ENCODE data around the gene MARVELD1.
A peak's percentile ranks its signal among the peaks of the same experiment; 100 is the strongest.

MARVELD1 gene

GRCh38 chr10:97729014-97729413 is 15.5 kb downstream of the MARVELD1 start:
- DNase-seq (ENCODE audit: low read depth, low spot score) = no peak
- Histone ChIP-seq H3K9me3 (ENCODE audit: insufficient read depth, low read length) (no peaks in the 10 kb centered on the region), H3K27me3 (ENCODE audit: insufficient read depth, insufficient read length) (no peaks in the 10 kb centered on the region), H3K36me3 (ENCODE audit: insufficient read depth, insufficient read length, low read length) (no peaks in the 10 kb centered on the region), H3K9ac (ENCODE audit: insufficient read length, low read depth) (no peak overlapping the region), H3K4me1 (ENCODE audit: insufficient read depth, insufficient read length) (no peaks in the 10 kb centered on the region), H3K4me3 (ENCODE audit: insufficient read length, low read depth) (no peak overlapping the region)
- TF ChIP-seq SUZ12 (IDR thresholded peaks at IDR 0.05; ENCODE audit: extremely low read depth, insufficient read depth, insufficient read length) = no peak
- no peak for TF ChIP-seq YY1 (IDR thresholded peaks at IDR 0.05; ENCODE audit: insufficient read depth, insufficient read length)
- no peak for TF ChIP-seq ZNF274 (IDR thresholded peaks at IDR 0.05; ENCODE audit: low read depth, low read length)

DNA sequence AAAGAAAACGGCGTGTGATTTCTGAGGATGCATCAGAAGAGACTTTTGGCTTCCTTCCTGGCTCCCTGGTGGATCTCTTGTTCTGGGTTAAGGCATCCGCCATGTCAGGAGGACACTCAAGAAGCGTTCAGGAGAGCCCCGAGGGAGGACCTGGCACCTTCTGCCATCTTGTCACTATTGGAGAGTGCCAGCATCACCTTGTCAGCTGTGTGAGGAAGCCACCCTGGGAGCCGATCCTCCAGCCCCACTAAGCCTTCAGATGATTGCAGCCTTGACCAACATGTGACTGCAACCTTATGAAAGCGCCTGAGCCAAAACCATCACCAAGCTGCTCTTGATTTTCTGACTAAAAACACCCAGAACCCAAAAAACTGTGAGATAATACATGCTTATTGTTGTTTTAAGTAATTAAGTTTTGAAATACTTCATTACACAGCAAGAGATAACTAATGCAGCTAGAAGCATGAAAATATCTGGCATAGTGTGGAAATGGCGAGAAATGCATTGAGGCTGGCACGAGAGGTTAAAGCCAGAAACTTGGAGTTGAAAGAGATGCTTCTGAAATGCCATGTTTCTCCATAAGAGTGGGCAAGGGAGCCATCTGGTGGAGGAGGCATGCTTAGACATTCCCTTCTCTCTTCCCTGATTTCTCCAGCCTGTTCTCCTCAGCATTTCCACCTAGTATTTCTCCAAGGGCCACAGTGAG is 18.0 kb downstream of the MARVELD1 start:
- DNase-seq (ENCODE audit: low read depth, low spot score) = no peak
- Histone ChIP-seq H3K27me3 (ENCODE audit: insufficient read depth, insufficient read length) (peaks cover 13% of the 10 kb centered on the region), H3K4me3 (ENCODE audit: insufficient read length, low read depth) (no peak overlapping the region), H3K9me3 (ENCODE audit: insufficient read depth, low read length) (peaks cover 9% of the 10 kb centered on the region), H3K4me1 (ENCODE audit: insufficient read depth, insufficient read length) (peaks cover under 1% of the 10 kb centered on the region), H3K36me3 (ENCODE audit: insufficient read depth, insufficient read length, low read length) (no peaks in the 10 kb centered on the region), H3K9ac (ENCODE audit: insufficient read length, low read depth) (no peak overlapping the region)
- TF ChIP-seq YY1 (IDR thresholded peaks at IDR 0.05; ENCODE audit: insufficient read depth, insufficient read length) (no peak), SUZ12 (IDR thresholded peaks at IDR 0.05; ENCODE audit: extremely low read depth, insufficient read depth, insufficient read length) (no peak), ZNF274 (IDR thresholded peaks at IDR 0.05; ENCODE audit: low read depth, low read length) (no peak)

DNA sequence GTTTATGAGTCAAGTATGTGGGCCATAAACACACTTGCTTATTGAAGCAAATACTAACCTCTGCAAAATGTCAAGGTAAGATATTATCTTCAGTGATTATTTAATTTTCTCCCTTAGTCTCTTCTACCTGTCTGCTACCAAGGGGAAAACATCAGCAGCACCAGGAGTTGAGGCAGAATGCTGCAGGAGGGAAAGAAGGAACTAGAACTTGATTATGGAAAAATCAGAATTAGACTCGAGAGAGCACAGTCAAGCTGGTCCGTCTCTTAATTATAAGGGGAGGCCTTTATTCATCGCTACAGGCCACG is 18.5 kb downstream of the MARVELD1 start:
- no peak overlapping the region for H3K9ac ChIP-seq (ENCODE audit: insufficient read length, low read depth)
- no peak overlapping the region for H3K4me3 ChIP-seq (ENCODE audit: insufficient read length, low read depth)
- TF ChIP-seq SUZ12 (IDR thresholded peaks at IDR 0.05; ENCODE audit: extremely low read depth, insufficient read depth, insufficient read length) (no peak), ZNF274 (IDR thresholded peaks at IDR 0.05; ENCODE audit: low read depth, low read length) (no peak), YY1 (IDR thresholded peaks at IDR 0.05; ENCODE audit: insufficient read depth, insufficient read length) (no peak)
- DNase-seq (ENCODE audit: low read depth, low spot score) = no peak
- H3K4me1 ChIP-seq (ENCODE audit: insufficient read depth, insufficient read length) = peaks cover 2% of the 10 kb centered on the region
- peaks cover 12% of the 10 kb centered on the region for H3K9me3 ChIP-seq (ENCODE audit: insufficient read depth, low read length)
- peaks cover 16% of the 10 kb centered on the region for H3K27me3 ChIP-seq (ENCODE audit: insufficient read depth, insufficient read length)
- no peaks in the 10 kb centered on the region for H3K36me3 ChIP-seq (ENCODE audit: insufficient read depth, insufficient read length, low read length)

GRCh38 chr10:97733256-97733655 is 19.7 kb downstream of the MARVELD1 start:
- peaks cover 12% of the 10 kb centered on the region for H3K9me3 ChIP-seq (ENCODE audit: insufficient read depth, low read length)
- peaks cover 2% of the 10 kb centered on the region for H3K4me1 ChIP-seq (ENCODE audit: insufficient read depth, insufficient read length)
- H3K27me3 ChIP-seq (ENCODE audit: insufficient read depth, insufficient read length) = peaks cover 16% of the 10 kb centered on the region
- H3K9ac ChIP-seq (ENCODE audit: insufficient read length, low read depth) = no peak overlapping the region
- DNase-seq (ENCODE audit: low read depth, low spot score) = no peak
- no peak overlapping the region for H3K4me3 ChIP-seq (ENCODE audit: insufficient read length, low read depth)
- no peaks in the 10 kb centered on the region for H3K36me3 ChIP-seq (ENCODE audit: insufficient read depth, insufficient read length, low read length)
- TF ChIP-seq SUZ12 (IDR thresholded peaks at IDR 0.05; ENCODE audit: extremely low read depth, insufficient read depth, insufficient read length) = no peak
- no peak for TF ChIP-seq ZNF274 (IDR thresholded peaks at IDR 0.05; ENCODE audit: low read depth, low read length)
- no peak for TF ChIP-seq YY1 (IDR thresholded peaks at IDR 0.05; ENCODE audit: insufficient read depth, insufficient read length)

GRCh38 chr10:97734021-97734420 is 20.5 kb downstream of the MARVELD1 start:
- H3K4me1 ChIP-seq (ENCODE audit: insufficient read depth, insufficient read length) = peaks cover 2% of the 10 kb centered on the region
- peaks cover 12% of the 10 kb centered on the region for H3K9me3 ChIP-seq (ENCODE audit: insufficient read depth, low read length)
- TF ChIP-seq ZNF274 (IDR thresholded peaks at IDR 0.05; ENCODE audit: low read depth, low read length) = no peak
- TF ChIP-seq YY1 (IDR thresholded peaks at IDR 0.05; ENCODE audit: insufficient read depth, insufficient read length) = no peak
- TF ChIP-seq SUZ12 (IDR thresholded peaks at IDR 0.05; ENCODE audit: extremely low read depth, insufficient read depth, insufficient read length) = no peak
- peaks cover 7% of the 10 kb centered on the region for H3K36me3 ChIP-seq (ENCODE audit: insufficient read depth, insufficient read length, low read length)
- H3K27me3 ChIP-seq (ENCODE audit: insufficient read depth, insufficient read length) = peaks cover 16% of the 10 kb centered on the region
- no peak for DNase-seq (ENCODE audit: low read depth, low spot score)
- no peak overlapping the region for H3K9ac ChIP-seq (ENCODE audit: insufficient read length, low read depth)
- no peak overlapping the region for H3K4me3 ChIP-seq (ENCODE audit: insufficient read length, low read depth)

GRCh38 chr10:97736403-97736901 is 22.9 kb downstream of the MARVELD1 start:
- Histone ChIP-seq H3K9me3 (ENCODE audit: insufficient read depth, low read length) (peaks cover 12% of the 10 kb centered on the region), H3K9ac (ENCODE audit: insufficient read length, low read depth) (peak overlapping the region; percentile 10), H3K4me1 (ENCODE audit: insufficient read depth, insufficient read length) (peaks cover 2% of the 10 kb centered on the region), H3K4me3 (ENCODE audit: insufficient read length, low read depth) (peak overlapping the region; percentile 93), H3K27me3 (ENCODE audit: insufficient read depth, insufficient read length) (peaks cover 16% of the 10 kb centered on the region), H3K36me3 (ENCODE audit: insufficient read depth, insufficient read length, low read length) (peaks cover 26% of the 10 kb centered on the region)
- TF ChIP-seq YY1 (IDR thresholded peaks at IDR 0.05; ENCODE audit: insufficient read depth, insufficient read length) = no peak
- DNase-seq (ENCODE audit: low read depth, low spot score) = no peak

DNA sequence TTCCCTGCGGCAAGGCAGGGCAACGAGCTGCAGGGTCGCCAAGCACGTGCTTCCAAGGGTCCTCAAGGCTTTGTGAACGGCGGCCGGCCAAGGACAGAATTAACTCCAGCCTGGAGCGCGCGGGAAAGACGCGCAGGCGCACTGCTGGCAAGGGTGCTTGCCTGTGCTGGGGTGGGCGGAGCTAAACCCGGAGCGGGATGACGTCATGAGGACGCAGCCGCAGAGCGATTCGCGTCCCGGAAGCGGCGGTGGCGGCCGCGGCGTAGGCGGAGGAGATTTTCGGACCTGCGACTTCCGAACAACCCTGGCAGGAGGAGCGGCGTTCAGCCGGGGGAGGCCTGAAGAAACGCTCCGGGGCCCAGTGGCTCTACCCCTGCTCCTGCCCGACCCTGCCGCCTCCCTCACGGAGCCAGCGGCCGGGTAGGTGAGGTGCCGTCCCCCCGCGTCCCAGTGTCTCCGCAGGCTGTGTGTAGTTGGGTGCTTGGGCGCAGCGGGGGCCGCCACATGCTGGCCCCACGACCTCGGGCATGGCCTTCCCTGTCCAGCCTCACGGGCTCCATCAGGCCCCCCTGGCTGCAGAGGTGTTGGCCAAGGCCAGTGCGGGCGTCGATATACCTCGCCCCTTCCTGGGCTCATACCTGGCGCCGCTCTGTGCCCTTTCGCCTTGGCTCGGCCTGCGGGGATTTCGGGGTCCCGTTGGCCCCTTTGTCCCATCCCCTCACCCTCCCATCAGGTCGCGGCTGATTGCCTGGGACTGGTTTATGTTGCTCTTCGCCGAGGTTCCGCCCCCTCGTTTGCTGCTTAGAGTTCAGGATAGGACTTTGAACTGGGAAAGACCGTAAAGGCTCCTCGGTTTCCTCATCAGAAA is 23.6 kb downstream of the MARVELD1 start, which contains the start of gene ZFYVE27:
TSS of gene ZFYVE27 (plus strand) at position 227 of the 868 bp plus-strand sequence. CDS start 1,350 bp downstream, outside the sequence.
- Histone ChIP-seq H3K27me3 (ENCODE audit: insufficient read depth, insufficient read length) (peaks cover 16% of the 10 kb centered on the region), H3K4me3 (ENCODE audit: insufficient read length, low read depth) (peak within 1 kb of the TSS; percentile 93), H3K36me3 (ENCODE audit: insufficient read depth, insufficient read length, low read length) (peaks cover 27% of the 10 kb centered on the region), H3K4me1 (ENCODE audit: insufficient read depth, insufficient read length) (peaks cover 2% of the 10 kb centered on the region), H3K9me3 (ENCODE audit: insufficient read depth, low read length) (peaks cover 12% of the 10 kb centered on the region), H3K9ac (ENCODE audit: insufficient read length, low read depth) (peak within 1 kb of the TSS; percentile 98)
- peak; percentile 91 for DNase-seq (ENCODE audit: low read depth, low spot score)
- no peak for TF ChIP-seq SUZ12 (IDR thresholded peaks at IDR 0.05; ENCODE audit: extremely low read depth, insufficient read depth, insufficient read length)
- TF ChIP-seq ZNF274 (IDR thresholded peaks at IDR 0.05; ENCODE audit: low read depth, low read length) = no peak
- no peak for TF ChIP-seq YY1 (IDR thresholded peaks at IDR 0.05; ENCODE audit: insufficient read depth, insufficient read length)
